HG03521 (cell line): ENCODE measurements around the gene PTH1R.

Experiments used
- ATAC-seq: cut with Tn5 transposase; IDR thresholded peaks from one replicate; pipeline ENCODE4 v1.9.1; 2021; ENCODE audit warnings: mild to moderate bottlenecking, moderate library complexity; ENCODE audit not compliant: unreplicated experiment

Gene PTH1R

DNA sequence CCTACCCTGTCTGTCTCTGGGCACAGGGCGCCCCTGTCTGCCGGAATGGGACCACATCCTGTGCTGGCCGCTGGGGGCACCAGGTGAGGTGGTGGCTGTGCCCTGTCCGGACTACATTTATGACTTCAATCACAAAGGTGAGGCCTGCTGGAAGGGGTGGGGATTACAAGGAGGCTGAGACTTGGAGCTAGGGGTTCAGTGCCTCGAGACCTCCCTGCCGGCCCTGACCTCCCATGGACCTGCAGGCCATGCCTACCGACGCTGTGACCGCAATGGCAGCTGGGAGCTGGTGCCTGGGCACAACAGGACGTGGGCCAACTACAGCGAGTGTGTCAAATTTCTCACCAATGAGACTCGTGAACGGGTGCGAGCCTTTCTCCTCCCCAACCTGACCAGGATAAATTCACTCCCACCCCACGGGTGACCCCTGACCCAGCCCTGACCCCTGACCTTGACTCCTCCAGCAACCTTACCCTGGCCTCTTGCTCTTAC, 20.4 kb downstream of the PTH1R start:
- ATAC-seq = no peak

DNA sequence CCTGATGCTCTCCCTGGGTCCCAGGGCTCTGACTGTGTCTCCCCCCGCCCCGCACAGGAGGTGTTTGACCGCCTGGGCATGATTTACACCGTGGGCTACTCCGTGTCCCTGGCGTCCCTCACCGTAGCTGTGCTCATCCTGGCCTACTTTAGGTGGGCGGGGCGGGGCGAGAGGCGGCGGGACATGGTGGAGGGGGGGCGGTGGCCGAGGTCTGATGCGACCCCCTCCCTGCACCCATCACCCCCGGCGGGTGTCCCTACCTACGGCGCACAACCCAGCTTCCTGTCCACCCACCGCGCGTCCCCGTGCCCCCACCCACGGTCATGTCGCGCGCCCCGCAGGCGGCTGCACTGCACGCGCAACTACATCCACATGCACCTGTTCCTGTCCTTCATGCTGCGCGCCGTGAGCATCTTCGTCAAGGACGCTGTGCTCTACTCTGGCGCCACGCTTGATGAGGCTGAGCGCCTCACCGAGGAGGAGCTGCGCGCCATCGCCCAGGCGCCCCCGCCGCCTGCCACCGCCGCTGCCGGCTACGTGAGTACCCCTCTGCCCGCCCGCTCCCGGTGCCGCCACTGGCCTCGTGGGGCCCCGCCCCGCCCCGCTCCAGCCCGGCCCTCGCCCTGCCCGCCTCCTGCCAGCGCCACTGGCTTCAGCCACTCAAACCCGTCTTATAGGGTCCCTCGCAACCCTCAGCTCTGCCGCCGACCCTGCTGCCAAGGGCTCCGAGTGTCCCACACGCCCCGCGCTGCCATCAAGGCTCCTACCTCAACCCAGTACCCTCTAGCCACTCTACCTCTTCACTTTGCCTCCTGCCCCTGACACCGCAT, 21.0 kb downstream of the PTH1R start:
- ATAC-seq = no peak

GRCh38 chr3:46899151-46900006, 21.9 kb downstream of the PTH1R start:
- ATAC-seq = no peak

DNA sequence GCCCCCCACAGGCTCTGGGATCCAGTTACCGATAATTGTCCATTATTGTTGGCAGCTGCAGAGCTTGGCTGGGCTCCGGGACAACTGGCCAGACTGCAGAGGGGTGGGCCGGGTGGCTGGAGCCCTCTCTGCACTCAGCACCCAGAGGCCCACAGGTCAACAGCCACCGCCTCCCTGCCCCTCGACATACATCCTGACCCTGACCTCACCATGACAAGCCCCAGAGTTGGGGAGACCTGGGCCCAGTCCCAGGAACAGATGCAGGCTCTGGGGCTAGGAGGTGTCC, 22.4 kb downstream of the PTH1R start:
- no peak for ATAC-seq

DNA sequence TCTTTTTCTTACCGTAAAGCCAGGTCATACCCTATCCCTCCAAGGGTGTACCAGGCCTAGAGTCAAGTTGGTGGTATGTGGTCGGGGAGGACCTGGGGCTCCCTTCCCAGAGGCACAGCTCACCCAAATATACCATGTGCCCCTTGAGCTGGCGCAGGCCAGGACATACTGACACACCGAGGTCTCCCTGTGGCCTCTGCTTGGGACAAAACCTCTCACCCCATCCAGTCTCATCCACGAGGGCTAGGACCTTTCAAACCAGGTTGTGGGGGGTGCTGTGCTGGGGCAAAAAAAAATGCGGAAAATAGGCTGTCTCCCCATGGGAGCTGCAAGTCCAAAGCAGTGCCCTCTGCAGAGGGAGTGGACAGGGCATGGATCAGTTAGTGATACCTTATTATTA, 22.8 kb downstream of the PTH1R start:
- ATAC-seq = no peak

GRCh38 chr3:46901061-46901460, 23.5 kb downstream of the PTH1R start:
- no peak for ATAC-seq

- no peak for ATAC-seq
These were observed 24.2 kb downstream of the PTH1R start for GRCh38 chr3:46901591-46902187.

DNA sequence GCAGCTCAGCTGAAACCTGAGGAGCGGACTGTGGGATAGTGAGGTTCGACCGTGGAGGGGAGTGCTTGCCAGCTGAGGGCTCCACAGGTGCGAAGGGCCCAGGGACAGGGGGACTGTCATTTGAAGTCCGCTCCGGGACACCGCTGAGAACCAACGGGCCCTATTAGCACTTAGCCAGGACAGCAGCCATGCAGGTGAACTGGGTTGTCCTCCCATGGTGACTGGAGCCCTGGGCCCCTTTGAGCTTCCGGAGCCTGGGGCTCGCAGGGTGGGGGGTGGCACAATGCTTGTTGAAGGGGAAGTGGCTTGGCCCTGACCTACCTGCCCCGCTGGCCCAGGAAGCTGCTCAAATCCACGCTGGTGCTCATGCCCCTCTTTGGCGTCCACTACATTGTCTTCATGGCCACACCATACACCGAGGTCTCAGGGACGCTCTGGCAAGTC, 24.7 kb downstream of the PTH1R start:
- no peak for ATAC-seq

GRCh38 chr3:46903341-46904302, 26.1 kb downstream of the PTH1R start:
- ATAC-seq = no peak

DNA sequence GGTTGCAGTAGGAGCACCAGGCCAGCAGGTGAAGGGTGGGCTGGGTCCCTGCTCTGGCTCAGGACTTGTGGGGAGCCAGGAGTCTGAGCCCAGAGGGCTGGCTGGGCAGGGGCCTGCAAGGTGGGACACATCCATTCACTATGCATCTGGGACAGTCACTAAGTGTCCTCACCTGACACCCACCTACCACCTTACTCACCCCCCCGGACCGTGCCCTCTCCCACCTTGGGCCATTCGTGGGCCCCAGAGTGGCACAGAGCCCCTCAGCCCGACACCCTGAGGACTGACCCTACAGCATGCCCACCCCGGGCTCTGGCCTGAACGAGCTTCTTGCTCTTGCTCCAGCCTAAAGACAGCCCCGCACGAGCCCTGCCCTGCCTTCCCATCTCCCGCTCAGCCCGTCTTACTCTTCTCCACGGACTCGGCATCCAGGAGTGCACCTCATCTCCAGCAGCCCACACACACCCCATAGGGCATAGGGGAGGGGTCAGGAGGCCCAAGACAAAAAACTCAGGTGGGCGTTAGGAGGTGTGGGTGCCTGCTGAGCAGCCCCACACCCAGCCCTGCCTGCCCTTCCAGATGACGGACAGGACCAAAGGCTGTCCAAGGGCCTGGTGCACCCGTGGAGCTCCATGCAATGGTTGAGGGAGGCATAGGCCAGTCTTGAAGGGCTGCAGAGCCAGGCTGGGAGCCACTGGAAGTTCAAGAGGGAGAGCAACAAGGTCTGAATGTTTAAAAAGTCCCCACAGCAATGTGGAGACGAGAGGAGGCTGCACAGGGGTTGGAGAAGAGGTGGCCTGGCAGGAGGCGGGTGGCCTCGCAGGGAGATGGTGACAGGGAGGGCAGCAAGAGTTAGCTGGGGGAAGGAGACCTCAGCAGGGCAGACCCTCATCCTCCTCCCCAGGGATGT, 27.0 kb downstream of the PTH1R start:
- ATAC-seq = no peak

DNA sequence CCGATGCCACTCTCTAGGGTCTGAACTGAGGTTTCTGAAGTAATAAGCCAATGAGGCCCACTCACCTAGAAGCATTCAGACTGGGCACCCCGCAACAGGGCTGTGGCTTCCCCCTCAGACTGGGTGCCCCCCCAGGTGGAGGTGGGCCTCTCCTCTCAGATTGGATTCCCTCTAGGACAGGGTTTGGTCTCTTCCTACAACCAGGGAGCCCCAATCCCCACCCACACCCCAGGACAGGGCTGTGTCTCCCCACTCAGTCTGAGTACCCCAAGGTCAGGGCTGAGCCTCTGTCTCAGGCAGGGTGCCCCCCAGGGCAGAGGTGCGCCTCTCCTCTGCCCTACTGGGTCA, 27.7 kb downstream of the PTH1R start:
- no peak for ATAC-seq

GRCh38 chr3:46905661-46906451, 28.3 kb downstream of the PTH1R start:
- no peak for ATAC-seq

- ATAC-seq = no peak
These were observed 29.0 kb downstream of the PTH1R start for GRCh38 chr3:46906471-46907058.

- ATAC-seq = no peak
These were observed 29.8 kb downstream of the PTH1R start for GRCh38 chr3:46907271-46907670.

DNA sequence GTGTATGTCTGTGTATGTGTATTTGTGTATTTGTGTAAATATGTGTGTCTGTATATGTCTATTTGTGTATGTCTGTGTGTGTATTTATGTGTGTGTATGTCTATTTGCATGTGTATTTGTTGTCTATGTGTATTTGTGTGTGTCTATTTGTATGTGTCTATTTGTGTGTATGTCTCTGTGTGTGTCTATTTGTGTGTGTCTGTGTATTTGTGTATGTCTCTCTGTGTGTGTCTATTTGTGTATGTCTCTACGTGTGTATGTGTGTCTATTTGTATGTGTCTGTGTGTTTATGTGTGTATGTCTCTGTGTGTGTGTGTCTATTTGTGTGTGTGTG, 30.4 kb downstream of the PTH1R start:
- ATAC-seq = no peak

DNA sequence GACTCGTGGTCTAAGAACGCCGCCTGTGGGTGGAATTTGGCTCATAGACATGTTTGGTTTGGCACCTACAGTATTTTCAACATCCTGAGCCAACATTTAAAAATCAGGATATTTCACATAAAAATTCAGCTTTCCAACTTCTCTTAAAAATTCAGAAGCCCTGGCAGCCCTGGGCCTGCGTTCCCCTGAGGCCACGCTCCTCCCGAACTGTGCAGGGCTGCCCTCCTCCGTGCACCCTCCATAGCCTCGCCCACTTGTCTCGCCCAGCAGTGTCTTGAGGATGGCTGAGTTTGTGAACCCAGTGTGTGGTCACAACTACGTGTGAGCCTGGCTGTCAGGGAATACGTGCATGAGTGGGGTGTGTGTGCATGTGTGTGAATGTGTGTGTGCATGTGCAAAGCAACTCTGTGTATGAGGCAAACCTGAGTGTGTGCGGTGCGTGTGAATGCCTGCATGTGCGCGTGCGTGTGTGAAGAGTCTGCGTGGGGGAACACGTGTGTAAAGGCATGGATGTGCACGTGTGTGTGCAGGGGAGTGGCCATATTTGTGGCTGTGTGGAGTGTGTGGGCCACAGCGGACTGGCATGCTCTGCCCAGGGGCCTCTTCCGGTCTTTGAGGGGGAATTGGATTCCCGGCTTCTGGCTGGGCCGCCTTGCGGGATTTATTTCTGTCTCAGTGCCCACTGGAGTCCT, 30.9 kb downstream of the PTH1R start:
- ATAC-seq = no peak

DNA sequence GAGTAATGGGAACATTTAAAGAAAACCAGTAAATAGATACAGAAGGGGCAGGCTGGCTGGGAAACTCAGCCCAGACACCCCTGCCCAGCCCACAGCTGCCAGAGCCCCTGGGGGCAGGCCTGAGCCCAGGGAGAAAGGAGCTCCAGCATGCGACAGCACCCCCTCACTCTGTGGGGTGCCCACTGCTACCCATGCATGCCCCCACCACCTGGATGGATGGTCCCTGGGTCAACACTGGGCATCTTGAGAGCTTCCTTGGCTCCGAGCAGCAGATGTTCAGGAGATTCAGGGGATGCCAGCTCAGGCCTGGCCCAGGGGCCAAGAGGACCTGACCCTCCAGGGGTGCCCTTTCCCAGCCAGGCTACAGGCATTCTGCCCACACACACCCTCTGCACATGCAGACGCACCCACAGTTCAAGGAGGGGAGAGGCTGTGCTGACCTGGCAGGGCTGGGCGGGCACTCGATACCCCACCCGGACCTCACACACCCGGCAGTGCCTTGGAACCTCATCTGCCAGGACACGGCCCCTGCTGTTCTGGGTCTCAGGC, 31.5 kb downstream of the PTH1R start:
- no peak for ATAC-seq
